ENCODE results near the gene AGAP2. TPM values are rescaled to one million over a fixed set of nuclear protein-coding genes. Genes with fewer than 3 reads are reported as not detected.

AGAP2 gene
- total and polyA plus RNA-seq, 2 of the 13 experiments (the other 11 are each of a cell fraction or from before 2014, with no cell fraction given): 0.38 to 0.45 TPM

DNA sequence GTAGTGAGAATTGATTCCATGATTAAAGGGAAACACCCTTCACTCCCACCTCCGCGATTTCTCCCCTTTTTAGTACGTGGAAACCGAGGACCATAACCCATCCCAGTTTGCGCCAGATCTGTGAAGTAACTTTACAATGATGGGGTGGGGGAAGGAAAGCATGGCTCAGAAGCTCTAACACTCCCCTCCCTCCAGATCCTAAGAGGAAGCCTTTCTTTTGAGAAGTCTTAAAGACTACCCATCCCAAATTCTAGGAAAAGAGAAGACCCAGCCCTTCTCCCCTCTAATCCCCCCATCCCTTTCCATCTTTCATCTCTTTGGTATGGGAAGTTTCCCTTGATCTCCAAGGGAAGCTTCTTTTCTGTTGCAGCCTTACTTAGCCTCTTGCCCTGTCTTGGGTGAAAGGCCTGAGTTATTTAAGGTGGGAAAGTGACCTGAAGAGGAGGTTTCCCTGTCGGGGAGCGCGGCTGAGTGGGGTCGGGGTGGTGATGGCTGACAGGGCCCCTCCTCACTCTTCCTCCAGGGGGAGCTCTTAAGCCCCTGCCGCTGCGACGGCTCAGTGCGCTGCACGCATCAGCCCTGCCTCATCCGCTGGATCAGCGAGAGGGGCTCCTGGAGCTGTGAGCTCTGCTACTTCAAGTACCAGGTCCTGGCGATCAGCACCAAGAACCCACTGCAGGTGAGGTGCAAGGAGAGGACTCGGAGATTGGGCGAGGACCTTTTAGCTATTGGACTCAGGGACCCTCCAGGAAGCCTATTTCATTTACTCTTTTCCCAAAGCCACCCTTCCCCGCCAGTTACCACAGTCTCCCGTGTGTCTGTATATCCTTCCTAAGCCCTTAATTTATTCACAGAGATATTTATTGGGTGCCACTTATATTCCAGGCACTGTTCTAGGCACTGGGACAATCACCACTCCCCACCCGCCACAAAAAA is 18.1 kb upstream of the AGAP2 start (continued):
- TF ChIP-seq ZNF446 (CRISPR knock-in tag; IDR thresholded peaks at IDR 0.05) (peak; percentile 50; the same call in 1 of the 2 replicates), E2F2 (CRISPR knock-in tag; IDR thresholded peaks at IDR 0.05; ENCODE audit: borderline replicate concordance) (no peak), THAP11 (CRISPR knock-in tag; IDR thresholded peaks at IDR 0.05) (peak; percentile 26; the same call in 1 of the 2 replicates), AGO1 (IDR thresholded peaks at IDR 0.05; ENCODE audit: low read depth, low read length, poor library complexity, severe bottlenecking) (peak; percentile 33), CHCHD3 (CRISPR knock-in tag; IDR thresholded peaks at IDR 0.05) (no peak), ZNF12 (CRISPR knock-in tag; IDR thresholded peaks at IDR 0.05) (peak; percentile 68; the same call in 1 of the 2 replicates), HDAC1 (CRISPR knock-in tag; IDR thresholded peaks at IDR 0.05) (peak; percentile 35; the same call in 1 of the 2 replicates), PATZ1 (CRISPR knock-in tag; IDR thresholded peaks at IDR 0.05) (0 out of 2 replicates have a peak, but pooled peaks have one; percentile 13), ZNF331 (CRISPR knock-in tag; IDR thresholded peaks at IDR 0.05) (0 out of 2 replicates have a peak, but pooled peaks have one; percentile 12), TBP (CRISPR knock-in tag; IDR thresholded peaks at IDR 0.05) (no peak), KLF11 (CRISPR knock-in tag; IDR thresholded peaks at IDR 0.05) (0 out of 2 replicates have a peak, but pooled peaks have one; percentile 50), ZKSCAN1 (IDR thresholded peaks at IDR 0.05; ENCODE audit: low read length) (no peak), MYC (CRISPR knock-in tag; IDR thresholded peaks at IDR 0.05; ENCODE audit: borderline replicate concordance) (peak; percentile 28; the same call in 1 of the 2 replicates), PLSCR1 (CRISPR knock-in tag; IDR thresholded peaks at IDR 0.05; ENCODE audit: borderline replicate concordance) (no peak), SALL2 (CRISPR knock-in tag; IDR thresholded peaks at IDR 0.05) (no peak), HMGXB3 (CRISPR knock-in tag; IDR thresholded peaks at IDR 0.05; ENCODE audit: borderline replicate concordance) (no peak), ZNF740 (CRISPR knock-in tag; IDR thresholded peaks at IDR 0.05) (no peak), ZNF350 (CRISPR knock-in tag; IDR thresholded peaks at IDR 0.05; ENCODE audit: borderline replicate concordance, low read depth) (0 out of 2 replicates have a peak, but pooled peaks have one; percentile 46), ZFX (CRISPR knock-in tag; IDR thresholded peaks at IDR 0.05; ENCODE audit: low read depth) (peak; percentile 48; the same call in 1 of the 2 replicates)
